ENCODE data around the gene CCDC61.

- TF ChIP-seq CTCF (IDR thresholded peaks at IDR 0.05) (no peak), POLR2A (IDR thresholded peaks at IDR 0.05) (no peak)
Observed at GRCh38 chr19:45962021-45962420, 33.2 kb upstream of the CCDC61 start.

Data from body of pancreas (tissue), 4 donors.